CD14-positive monocyte (primary cell): ENCODE measurements around the gene VMP1. TPM values are rescaled to one million over a fixed set of nuclear protein-coding genes. Genes with fewer than 3 reads are reported as not detected.
A peak's percentile ranks its signal among the peaks of the same experiment; 100 is the strongest.

Experiments
- DNase-seq, 3 donors: peaks; one replicate each; pipeline ENCODE4 v3.0.0-alpha.2; 2011 to 2022
- H2AFZ ChIP-seq: 2 replicates; pipeline ENCODE4 v1.6.0; 2012; ENCODE audit warnings: mild to moderate bottlenecking, low read depth, low read length, inconsistent platforms; ENCODE audit not compliant: insufficient read depth, poor library complexity, severe bottlenecking
- H3K27ac ChIP-seq, 2 donors: 1 replicate in 1 of 2; 2 replicates in 1 of 2; pipeline ENCODE4 v1.5.1; 2012 to 2013; ENCODE audit warnings: low read length in 2 of 2, control low read depth in 1 of 2, inconsistent platforms in 1 of 2, low read depth in 1 of 2, mild to moderate bottlenecking in 1 of 2
- H3K27me3 ChIP-seq, 2 donors: one replicate each; pipeline versions ENCODE4 v1.6.0 to v1.6.1; 2011 to 2013; ENCODE audit warnings: low read length in 2 of 2; ENCODE audit not compliant: control insufficient read depth in 2 of 2, insufficient read depth in 2 of 2
- H3K36me3 ChIP-seq, 2 donors: replicated peaks in 1 of 2; 1 replicate in 1 of 2; 2 replicates in 1 of 2; pipeline versions ENCODE4 v1.5.1 to v1.6.1; 2012 to 2013; ENCODE audit warnings: low read length in 2 of 2, control low read depth in 1 of 2, inconsistent platforms in 1 of 2, mild to moderate bottlenecking in 1 of 2; ENCODE audit not compliant: insufficient read depth in 2 of 2, control insufficient read depth in 1 of 2
- H3K4me1 ChIP-seq, 2 donors: 1 replicate in 1 of 2; 2 replicates in 1 of 2; pipeline versions ENCODE4 v1.5.1 to v1.6.1; 2012 to 2013; ENCODE audit warnings: low read length in 2 of 2, control low read depth in 1 of 2, inconsistent platforms in 1 of 2, mild to moderate bottlenecking in 1 of 2, moderate library complexity in 1 of 2; ENCODE audit not compliant: insufficient read depth in 2 of 2, control insufficient read depth in 1 of 2
- H3K4me2 ChIP-seq: replicated peaks from 2 replicates; pipeline ENCODE3; 2012; ENCODE audit warnings: low read length, moderate library complexity, mild to moderate bottlenecking; ENCODE audit not compliant: poor library complexity, severe bottlenecking; ENCODE audit errors: extremely low read depth
- H3K4me3 ChIP-seq, 3 experiments: fragments of 200-600 bp in 1 of 3; sonication (generic) in 1 of 3; replicated peaks in 1 of 3; 1 replicate in 2 of 3; 2 replicates in 1 of 3; pipeline ENCODE4 v1.5.1; 2011 to 2013; ENCODE audit warnings: low read length in 3 of 3, mild to moderate bottlenecking in 3 of 3, control low read depth in 2 of 3, low read depth in 2 of 3, inconsistent platforms in 1 of 3, moderate library complexity in 1 of 3
- H3K79me2 ChIP-seq: 2 replicates; pipeline ENCODE4 v1.6.0; 2012; ENCODE audit warnings: mild to moderate bottlenecking, control low read depth, inconsistent platforms, low read length, moderate library complexity; ENCODE audit not compliant: insufficient read depth
- H3K9ac ChIP-seq: 2 replicates; pipeline ENCODE4 v1.6.0; 2017; ENCODE audit warnings: low read length, mild to moderate bottlenecking; ENCODE audit not compliant: insufficient read depth, poor library complexity, severe bottlenecking
- H3K9me3 ChIP-seq, 2 donors: replicated peaks in 1 of 2; 1 replicate in 1 of 2; 2 replicates in 1 of 2; pipeline versions ENCODE4 v1.5.1 to v1.6.1; 2012 to 2013; ENCODE audit warnings: low read length in 2 of 2, control low read depth in 1 of 2; ENCODE audit not compliant: control insufficient read depth in 1 of 2, insufficient read depth in 1 of 2
- H4K20me1 ChIP-seq: 2 replicates; pipeline ENCODE4 v1.6.0; 2012; ENCODE audit warnings: mild to moderate bottlenecking, low read length, control low read depth, moderate library complexity; ENCODE audit not compliant: insufficient read depth
- H3K27ac Mint-ChIP-seq, 7 donors: one replicate each; pipeline ENCODE4 v1.8.0; 2020; ENCODE audit warnings: mild to moderate bottlenecking in 7 of 7, mixed read lengths in 7 of 7, moderate library complexity in 6 of 7, inconsistent platforms in 2 of 7
- H3K27me3 Mint-ChIP-seq, 3 donors: one replicate each; pipeline ENCODE4 v1.8.0; 2021 to 2022; ENCODE audit warnings: low read depth in 3 of 3, mild to moderate bottlenecking in 3 of 3, mixed read lengths in 3 of 3, moderate library complexity in 3 of 3, inconsistent platforms in 1 of 3
- H3K36me3 Mint-ChIP-seq, 2 donors: one replicate each; pipeline ENCODE4 v1.8.0; 2020; ENCODE audit warnings: mixed read lengths in 2 of 2, inconsistent platforms in 1 of 2, mild to moderate bottlenecking in 1 of 2
- H3K4me1 Mint-ChIP-seq: one replicate; pipeline ENCODE4 v1.8.0; 2020; ENCODE audit warnings: mild to moderate bottlenecking, mixed read lengths
- H3K4me3 Mint-ChIP-seq, 2 donors: one replicate each; pipeline ENCODE4 v1.8.0; 2020; ENCODE audit warnings: mild to moderate bottlenecking in 2 of 2, mixed read lengths in 2 of 2, moderate library complexity in 1 of 2
- H3K9me3 Mint-ChIP-seq, 7 donors: one replicate each; pipeline ENCODE4 v1.8.0; 2020 to 2022; ENCODE audit warnings: mixed read lengths in 7 of 7, mild to moderate bottlenecking in 6 of 7, moderate library complexity in 6 of 7, inconsistent platforms in 2 of 7
- CTCF ChIP-seq: fragments of 200-600 bp; IDR thresholded peaks from one replicate; pipeline ENCODE4 v1.8.0; 2022; ENCODE audit warnings: antibody characterized with exemption, mild to moderate bottlenecking
- WGBS: methylation state at CpG from one replicate; pipeline ENCODE4 v1.1.5; 2013; ENCODE audit warnings: missing lambda C conversion rate; ENCODE audit not compliant: insufficient coverage; 5-methylcytosine and 5-hydroxymethylcytosine counted together
- intact Hi-C, 2 donors: fragments of 100-400 bp; cut with micrococcal nuclease; formaldehyde crosslinking; loops; one replicate each; pipeline versions ENCODE4 v1.15.0 to v1.15.1; 2023
- polyA plus RNA-seq, 3 donors: library from polyadenylated mRNA; depleted of rRNA in 1 of 3; unstranded in 2 of 3; stranded (reverse) in 1 of 3; fragments of 300-500 nt in 2 of 3; fragments of >200 nt in 1 of 3; fragmentation: Illumina TruSeq in 2 of 3; gene quantifications; 1 replicate in 2 of 3; 2 replicates in 1 of 3; pipeline ENCODE4 v1.2.3, GENCODE V29; 2012 to 2021

VMP1 gene
- polyA plus RNA-seq, 3 donors, result 246 to 511 (median 386) TPM

DNA sequence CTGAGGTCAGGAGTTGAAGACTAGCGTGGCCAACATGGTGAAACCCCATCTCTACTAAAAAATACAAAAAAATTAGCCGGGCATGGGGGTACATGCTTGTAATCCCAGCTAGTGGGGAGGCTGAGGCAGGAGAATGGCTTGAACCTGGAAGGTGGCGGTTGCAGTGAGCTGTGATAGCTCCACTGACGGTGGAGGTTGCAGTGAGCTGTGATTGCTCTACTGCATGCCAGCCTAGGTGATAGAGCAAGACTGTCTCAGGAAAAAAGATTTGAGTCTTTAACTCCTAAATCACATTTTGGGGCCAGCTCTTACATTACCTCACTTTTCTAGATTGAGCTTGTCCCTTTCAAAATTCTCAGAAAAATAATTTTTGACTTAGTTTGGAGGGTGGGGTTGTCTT lies 15.2 kb downstream of the VMP1 start:
- Mint-ChIP-seq H3K9me3 (no peaks in the 10 kb centered on the region), H3K4me1 (peaks cover 71% of the 10 kb centered on the region), H3K4me3 (no peak overlapping the region), H3K36me3 (peaks cover 15 to 31% of the 10 kb centered on the region in 2 donors), H3K27me3 (peaks cover 0 to 3% (median 0%) of the 10 kb centered on the region in 3 donors), H3K27ac (peak overlapping the region; percentile 86 to 95 (median 92))
- Histone ChIP-seq H4K20me1 (peaks cover 35% of the 10 kb centered on the region), H3K27ac (peak overlapping the region; percentile 41 to 77), H3K27me3 (no peaks in the 10 kb centered on the region), H3K4me3 (peak overlapping the region in 1 of 3 experiments; percentile 47), H2AFZ (no peak overlapping the region), H3K9ac (no peak overlapping the region), H3K79me2 (peaks cover 89% of the 10 kb centered on the region), H3K4me1 (peaks cover 60 to 67% of the 10 kb centered on the region in 2 donors), H3K36me3 (peaks cover 7 to 21% of the 10 kb centered on the region in 2 donors), H3K4me2 (peak overlapping the region; percentile 58), H3K9me3 (no peaks in the 10 kb centered on the region)
- no CpG with 5 or more reads among the region's 4 CpGs for WGBS
- no peak for TF ChIP-seq CTCF
- intact Hi-C loops, result no loop called here
- no peak for DNase-seq

- peak overlapping the region; percentile 58 for H3K4me2 ChIP-seq
- Mint-ChIP-seq H3K9me3 (no peaks in the 10 kb centered on the region), H3K36me3 (peaks cover 13 to 27% of the 10 kb centered on the region in 2 donors), H3K27ac (peak overlapping the region; percentile 86 to 95 (median 92)), H3K4me1 (peaks cover 70% of the 10 kb centered on the region), H3K27me3 (peaks cover 0 to 3% (median 0%) of the 10 kb centered on the region in 3 donors), H3K4me3 (peak overlapping the region; percentile 8 to 49)
- peaks cover 59 to 71% of the 10 kb centered on the region in 2 donors for H3K4me1 ChIP-seq
- DNase-seq, result no peak
- TF ChIP-seq CTCF, result no peak
- intact Hi-C loops, result no loop called here
- no peaks in the 10 kb centered on the region for H3K27me3 ChIP-seq
- H3K9ac ChIP-seq, result no peak overlapping the region
- H3K9me3 ChIP-seq, result no peaks in the 10 kb centered on the region
- H3K79me2 ChIP-seq, result peaks cover 89% of the 10 kb centered on the region
- whole genome bisulfite sequencing, result 71% methylated on average over 1 of the region's 1 CpG
- H3K4me3 ChIP-seq, result peak overlapping the region in 1 of 3 experiments; percentile 47
- no peak overlapping the region for H2AFZ ChIP-seq
- peaks cover 30% of the 10 kb centered on the region for H4K20me1 ChIP-seq
- H3K27ac ChIP-seq, result peak overlapping the region in 1 of 2 donors; percentile 77
- H3K36me3 ChIP-seq, result peaks cover 5 to 18% of the 10 kb centered on the region in 2 donors
Observed at GRCh38 chr17:59723041-59723440, 15.6 kb downstream of the VMP1 start.
